Body of pancreas (tissue), 4 donors: ENCODE results near the gene SCPEP1.

Experiments used
- CTCF ChIP-seq, 7 experiments: fragments of 450-650 bp in 4 of 7; fragments of 200-600 bp in 3 of 7; sonication (generic) in 3 of 7; IDR thresholded peaks; one replicate each; pipeline ENCODE4 v1.5.1; 2016 to 2019; ENCODE audit warnings: antibody characterized with exemption in 7 of 7
- POLR2A ChIP-seq, 3 donors: fragments of 450-650 bp; IDR thresholded peaks; one replicate each; pipeline ENCODE4 v1.6.1; 2016; ENCODE audit warnings: antibody characterized with exemption in 3 of 3, mild to moderate bottlenecking in 2 of 3

GRCh38 chr17:56982312-56982711 is 4.4 kb downstream of the SCPEP1 start:
- TF ChIP-seq POLR2A (IDR thresholded peaks at IDR 0.05) (no peak), CTCF (IDR thresholded peaks at IDR 0.05) (no peak)
